Choroid plexus epithelial cell (primary cell): Measurements from ENCODE around the gene TMEM132D.
"Not testable (repeated sequence)": the region's sequence is repeated elsewhere in the genome, so short reads cannot be mapped to it uniquely, and the experiment has no call there.

Source experiments
- DNase-seq: peaks from one replicate; pipeline ENCODE4 v3.0.0-alpha.2; 2010; ENCODE audit warnings: low read depth
- H3K4me3 ChIP-seq: 2 replicates; pipeline ENCODE4 v1.5.1; 2011; ENCODE audit warnings: low read depth, mild to moderate bottlenecking, control low read depth, low read length, moderate library complexity
- TF ChIP-seq, protein P1 (sequence below): conservative IDR thresholded peaks from 2 replicates; pipeline ENCODE4 v1.5.1; 2011; ENCODE audit warnings: low read depth, mild to moderate bottlenecking, control low read depth, inconsistent platforms, low read length, moderate library complexity

Gene TMEM132D

GRCh38 chr12:129540249-129540648 is 363.6 kb downstream of the TMEM132D start:
- DNase-seq = no peak
- no peak overlapping the region for H3K4me3 ChIP-seq
- TF ChIP-seq, protein P1, sequence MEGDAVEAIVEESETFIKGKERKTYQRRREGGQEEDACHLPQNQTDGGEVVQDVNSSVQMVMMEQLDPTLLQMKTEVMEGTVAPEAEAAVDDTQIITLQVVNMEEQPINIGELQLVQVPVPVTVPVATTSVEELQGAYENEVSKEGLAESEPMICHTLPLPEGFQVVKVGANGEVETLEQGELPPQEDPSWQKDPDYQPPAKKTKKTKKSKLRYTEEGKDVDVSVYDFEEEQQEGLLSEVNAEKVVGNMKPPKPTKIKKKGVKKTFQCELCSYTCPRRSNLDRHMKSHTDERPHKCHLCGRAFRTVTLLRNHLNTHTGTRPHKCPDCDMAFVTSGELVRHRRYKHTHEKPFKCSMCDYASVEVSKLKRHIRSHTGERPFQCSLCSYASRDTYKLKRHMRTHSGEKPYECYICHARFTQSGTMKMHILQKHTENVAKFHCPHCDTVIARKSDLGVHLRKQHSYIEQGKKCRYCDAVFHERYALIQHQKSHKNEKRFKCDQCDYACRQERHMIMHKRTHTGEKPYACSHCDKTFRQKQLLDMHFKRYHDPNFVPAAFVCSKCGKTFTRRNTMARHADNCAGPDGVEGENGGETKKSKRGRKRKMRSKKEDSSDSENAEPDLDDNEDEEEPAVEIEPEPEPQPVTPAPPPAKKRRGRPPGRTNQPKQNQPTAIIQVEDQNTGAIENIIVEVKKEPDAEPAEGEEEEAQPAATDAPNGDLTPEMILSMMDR = no peak

DNA sequence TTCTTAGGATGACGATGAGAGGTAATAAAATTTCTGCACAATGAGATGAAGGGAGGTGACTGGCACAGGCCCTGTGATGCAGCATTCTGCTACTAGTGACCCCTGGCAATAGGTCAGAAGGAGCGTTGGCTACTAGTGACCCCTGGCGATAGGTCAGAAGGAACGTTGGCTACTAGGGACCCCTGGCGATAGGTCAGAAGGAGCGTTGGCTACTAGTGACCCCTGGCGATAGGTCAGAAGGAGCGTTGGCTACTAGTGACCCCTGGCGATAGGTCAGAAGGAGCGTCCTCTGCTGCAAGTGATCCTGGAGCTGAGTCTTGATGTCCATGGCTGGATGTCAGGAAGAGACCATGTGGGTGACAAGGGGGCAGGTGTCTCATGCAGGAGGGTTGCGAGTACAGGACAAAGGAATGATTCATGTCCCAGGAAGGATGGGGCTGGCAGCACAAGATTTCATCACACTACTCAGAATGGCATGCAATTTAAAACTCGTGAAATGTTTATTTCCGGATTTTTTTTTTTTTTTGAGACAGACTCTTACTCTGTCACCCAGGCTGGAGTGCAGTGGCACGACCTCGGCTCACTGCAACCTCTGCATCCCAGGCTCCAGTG is 365.0 kb downstream of the TMEM132D start:
- not testable (repeated sequence) for DNase-seq, H3K4me3 ChIP-seq

- DNase-seq = no peak
- TF ChIP-seq, protein P1 = no peak
- H3K4me3 ChIP-seq = no peak overlapping the region
Measured at GRCh38 chr12:129538137-129538536, 365.7 kb downstream of the TMEM132D start.

DNA sequence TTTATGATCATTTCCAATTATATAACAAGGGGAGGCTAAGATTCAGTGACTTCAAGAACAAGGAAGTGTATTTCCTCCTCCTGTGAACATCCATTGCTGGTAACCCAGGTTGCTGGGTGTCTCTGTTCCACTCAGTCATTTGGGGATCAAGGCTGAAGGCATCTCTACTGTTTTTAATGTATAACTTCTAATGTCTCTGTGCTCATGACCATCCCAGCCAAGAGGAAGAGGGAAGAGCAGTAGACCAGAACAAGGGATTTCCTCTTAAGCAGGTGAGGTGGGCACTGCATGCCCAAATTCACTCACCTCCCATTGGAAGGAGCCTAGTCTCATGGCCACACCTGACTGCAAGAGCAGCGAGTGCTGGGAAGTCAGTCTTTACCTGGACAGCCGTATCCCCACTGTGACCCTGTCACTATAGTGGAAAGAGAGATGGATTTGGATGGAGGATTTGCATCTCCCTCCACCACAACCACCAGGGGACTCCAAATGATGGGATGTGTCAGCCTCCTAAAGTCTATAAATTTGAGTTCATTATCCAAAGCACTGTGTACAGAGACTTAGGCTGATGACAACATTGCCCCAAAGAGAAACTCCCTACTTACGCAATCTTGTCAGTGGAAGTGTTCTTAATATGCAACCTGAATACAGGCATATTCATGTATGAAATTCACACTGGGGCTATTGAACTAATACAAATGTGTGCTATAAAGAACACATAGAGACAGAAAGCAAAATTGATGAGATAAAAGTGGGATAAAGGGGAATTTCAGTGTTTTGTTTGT is 368.7 kb downstream of the TMEM132D start:
- TF ChIP-seq, protein P1 = peak; percentile 6
- no peak overlapping the region for H3K4me3 ChIP-seq
- peak; percentile 19 for DNase-seq

DNA sequence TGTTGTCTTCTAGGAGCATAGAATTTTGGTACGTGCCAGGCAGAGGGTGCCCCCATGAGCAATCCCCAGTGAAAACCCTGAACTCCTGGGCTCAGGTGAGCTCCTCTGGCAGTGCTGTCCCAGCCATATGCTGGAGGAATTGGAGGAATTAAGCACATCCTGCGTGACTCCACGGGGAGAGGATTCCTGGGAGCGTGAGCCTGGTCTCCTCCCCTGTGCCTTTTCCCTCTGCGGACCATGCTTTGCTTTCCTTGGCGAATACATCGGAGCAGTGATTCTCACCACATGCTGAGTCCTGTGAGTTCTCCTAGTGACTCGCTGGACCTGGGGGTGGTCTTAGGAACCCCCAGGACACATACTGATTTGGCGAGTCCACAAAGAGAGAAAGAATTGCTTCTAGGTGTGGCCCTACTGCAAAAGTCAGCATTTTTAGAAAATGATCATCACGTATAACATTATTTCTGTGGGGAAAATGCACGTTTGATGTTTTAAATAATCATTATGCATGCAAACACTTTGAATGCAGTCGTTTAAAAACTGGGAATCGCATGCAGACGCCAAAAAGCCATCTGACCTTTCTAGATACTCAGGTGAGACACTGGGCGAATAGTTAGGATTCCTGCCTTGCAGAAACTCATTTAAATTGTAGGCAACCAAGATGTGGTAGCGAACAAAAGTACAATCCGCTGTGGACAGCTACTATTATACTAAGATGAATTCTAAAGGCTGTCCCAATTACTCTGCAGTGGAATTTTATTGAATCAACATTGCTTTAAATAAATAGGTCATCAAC is 370.9 kb downstream of the TMEM132D start:
- no peak overlapping the region for H3K4me3 ChIP-seq
- TF ChIP-seq, protein P1 = no peak
- DNase-seq = no peak

GRCh38 chr12:129532082-129532481 is 371.7 kb downstream of the TMEM132D start:
- no peak overlapping the region for H3K4me3 ChIP-seq
- TF ChIP-seq, protein P1 = no peak
- no peak for DNase-seq

DNA sequence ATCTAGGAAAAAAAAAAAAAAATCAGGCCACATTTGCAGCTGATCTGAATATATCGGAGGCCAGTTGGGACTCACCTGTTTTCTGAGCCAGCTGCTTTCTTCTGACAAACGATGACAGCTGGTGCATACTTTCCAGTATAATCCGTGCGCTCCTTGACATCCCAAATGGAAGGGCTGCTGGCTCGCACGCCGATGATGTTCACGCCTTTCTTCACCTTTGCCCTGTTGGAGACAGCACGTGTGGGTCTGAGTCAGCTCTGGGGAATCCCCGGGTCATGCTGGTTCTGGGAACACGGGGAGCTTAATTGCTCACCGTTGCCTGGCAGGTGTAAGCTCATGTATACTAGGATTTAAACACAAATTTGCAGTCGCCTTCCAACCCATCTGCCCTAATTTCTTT is 372.8 kb downstream of the TMEM132D start:
- H3K4me3 ChIP-seq = no peak overlapping the region
- peak; percentile 26 for DNase-seq
- TF ChIP-seq, protein P1 = no peak
